ENCODE results near the gene PTPRN2.

DNA sequence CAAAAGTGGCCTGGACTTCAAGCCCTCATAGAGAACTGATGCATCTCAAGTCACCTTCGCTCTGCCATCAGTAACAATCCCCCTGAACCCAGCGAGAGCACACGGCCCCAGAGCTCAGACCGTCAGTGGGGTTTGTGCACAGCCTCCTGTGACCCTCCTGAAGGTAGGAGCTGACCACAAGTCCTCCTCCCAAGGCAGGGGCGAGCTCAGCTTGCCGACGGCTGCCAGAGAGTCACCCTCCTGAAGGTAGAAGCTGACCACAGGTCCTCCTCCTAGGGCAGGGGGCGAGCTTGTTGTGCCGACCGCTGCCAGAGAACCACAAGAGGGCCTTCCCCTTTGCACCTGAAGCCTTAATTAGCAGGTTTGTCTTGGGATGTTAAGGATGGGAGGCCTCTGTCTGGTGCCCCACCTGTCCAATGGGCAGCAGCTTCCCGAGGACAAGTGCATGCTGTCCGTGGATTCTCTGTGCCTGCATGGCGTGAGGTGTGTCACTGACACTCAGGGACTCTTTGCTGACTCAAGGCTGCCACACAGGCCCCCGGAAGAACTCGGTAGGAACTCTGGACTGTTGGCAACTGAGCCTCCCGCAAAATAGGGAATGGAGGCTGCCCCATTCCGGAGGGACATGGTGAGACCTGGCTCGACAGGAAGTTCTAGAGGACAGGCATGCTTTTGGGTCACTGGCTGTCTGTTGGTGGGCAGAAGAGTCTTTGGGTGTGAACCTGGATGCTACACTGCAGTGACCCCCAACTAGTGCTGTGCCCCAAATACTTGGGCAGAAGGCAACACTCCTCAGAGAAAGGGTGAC, 763.4 kb downstream of the PTPRN2 start:
- no peak for TF ChIP-seq EP300 (IDR thresholded peaks at IDR 0.05)
- no peak for TF ChIP-seq POLR2A (IDR thresholded peaks at IDR 0.05)
